ENCODE results near the gene CACNA1I. TPM values are rescaled to one million over a fixed set of nuclear protein-coding genes. Genes with fewer than 3 reads are reported as not detected.

Gene CACNA1I
- total and polyA plus RNA-seq, 2 of the 8 experiments (the other 6 are each of a cell fraction or from before 2014, with no cell fraction given), result 0.77 to 1.2 TPM

DNA sequence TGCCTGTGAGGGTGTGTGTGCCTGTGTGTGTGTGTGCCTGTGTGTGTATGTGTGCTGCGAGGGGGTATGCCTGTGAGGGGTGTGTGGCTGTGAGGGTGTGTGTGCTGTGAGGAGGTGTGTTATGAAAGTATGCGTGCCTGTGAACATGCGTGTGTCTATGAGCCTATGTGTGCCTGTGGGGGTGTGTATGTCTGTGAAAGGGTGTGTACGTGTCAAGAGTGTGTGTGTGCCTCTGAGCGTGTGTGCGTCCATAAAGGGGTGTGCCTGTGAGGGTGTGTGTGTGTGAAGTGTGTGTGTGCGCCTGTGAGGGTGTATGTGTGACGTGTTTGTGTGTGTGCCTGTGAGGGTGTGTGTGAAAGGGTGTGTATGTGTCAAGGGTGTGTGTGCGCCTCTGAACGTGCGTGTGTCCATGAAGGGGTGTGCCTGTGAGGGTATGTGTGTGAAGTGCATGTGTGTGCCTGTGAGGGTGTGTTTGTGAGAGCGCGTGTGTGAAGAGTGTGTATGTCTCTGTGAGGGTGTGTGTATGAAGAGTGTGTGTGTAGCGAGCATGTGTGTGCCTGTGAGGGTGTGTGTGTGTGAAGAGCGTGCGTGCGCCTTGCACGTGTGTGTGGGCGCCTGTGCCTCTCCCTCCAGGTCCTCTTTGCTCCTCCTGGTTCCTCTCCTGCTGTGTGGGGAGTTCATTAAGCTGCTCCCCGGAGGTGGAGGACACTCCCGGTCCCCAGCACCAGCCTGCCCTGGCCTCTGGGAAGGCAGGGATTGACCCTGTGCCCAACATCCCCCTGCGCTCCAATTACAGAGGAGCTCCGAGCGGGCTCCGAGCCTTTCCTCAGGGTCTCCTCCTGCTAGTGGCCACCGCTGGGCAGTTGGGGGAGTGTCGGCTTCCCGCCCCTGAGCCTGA lies 53.3 kb downstream of the CACNA1I start (continued):
- TF ChIP-seq, protein P1, sequence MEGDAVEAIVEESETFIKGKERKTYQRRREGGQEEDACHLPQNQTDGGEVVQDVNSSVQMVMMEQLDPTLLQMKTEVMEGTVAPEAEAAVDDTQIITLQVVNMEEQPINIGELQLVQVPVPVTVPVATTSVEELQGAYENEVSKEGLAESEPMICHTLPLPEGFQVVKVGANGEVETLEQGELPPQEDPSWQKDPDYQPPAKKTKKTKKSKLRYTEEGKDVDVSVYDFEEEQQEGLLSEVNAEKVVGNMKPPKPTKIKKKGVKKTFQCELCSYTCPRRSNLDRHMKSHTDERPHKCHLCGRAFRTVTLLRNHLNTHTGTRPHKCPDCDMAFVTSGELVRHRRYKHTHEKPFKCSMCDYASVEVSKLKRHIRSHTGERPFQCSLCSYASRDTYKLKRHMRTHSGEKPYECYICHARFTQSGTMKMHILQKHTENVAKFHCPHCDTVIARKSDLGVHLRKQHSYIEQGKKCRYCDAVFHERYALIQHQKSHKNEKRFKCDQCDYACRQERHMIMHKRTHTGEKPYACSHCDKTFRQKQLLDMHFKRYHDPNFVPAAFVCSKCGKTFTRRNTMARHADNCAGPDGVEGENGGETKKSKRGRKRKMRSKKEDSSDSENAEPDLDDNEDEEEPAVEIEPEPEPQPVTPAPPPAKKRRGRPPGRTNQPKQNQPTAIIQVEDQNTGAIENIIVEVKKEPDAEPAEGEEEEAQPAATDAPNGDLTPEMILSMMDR (IDR thresholded peaks at IDR 0.05; ENCODE audit: control extremely low read depth in 1 of 3, insufficient read depth in 1 of 3, low read depth in 1 of 3, low read length in 3 of 3), result no peak
